Fibroblast of gingiva (primary cell): ENCODE measurements around the gene TAC4.

ENCODE experiments used
- DNase-seq: peaks from one replicate; pipeline ENCODE4 v3.0.0-alpha.2; 2011; ENCODE audit warnings: low read depth

The TAC4 gene

GRCh38 chr17:49872754-49873377, 25.0 kb upstream of the TAC4 start:
- DNase-seq, result no peak

GRCh38 chr17:49871211-49871610, 23.3 kb upstream of the TAC4 start:
- no peak for DNase-seq

GRCh38 chr17:49870298-49870697, 22.4 kb upstream of the TAC4 start:
- DNase-seq, result no peak

GRCh38 chr17:49869038-49869374, 21.1 kb upstream of the TAC4 start:
- DNase-seq, result no peak

- DNase-seq, result no peak
These were observed 19.1 kb upstream of the TAC4 start for GRCh38 chr17:49866882-49867413.

GRCh38 chr17:49866019-49866380, 18.1 kb upstream of the TAC4 start:
- peak; percentile 22 for DNase-seq

GRCh38 chr17:49862781-49863331, 15.0 kb upstream of the TAC4 start:
- no peak for DNase-seq

GRCh38 chr17:49861150-49861884, 13.4 kb upstream of the TAC4 start:
- no peak for DNase-seq

GRCh38 chr17:49859991-49860953, 12.4 kb upstream of the TAC4 start:
- no peak for DNase-seq

- DNase-seq, result no peak
These were observed 10.9 kb upstream of the TAC4 start for GRCh38 chr17:49858796-49859195.

- no peak for DNase-seq
These were observed 6.3 kb upstream of the TAC4 start for GRCh38 chr17:49854126-49854525.

- DNase-seq, result no peak
These were observed 5.7 kb upstream of the TAC4 start for GRCh38 chr17:49853470-49854015.

- DNase-seq, result peak; percentile 67
These were observed 3.8 kb upstream of the TAC4 start for GRCh38 chr17:49851387-49852291.

GRCh38 chr17:49850772-49851386, 3.0 kb upstream of the TAC4 start:
- no peak for DNase-seq

GRCh38 chr17:49850218-49850610, 2.3 kb upstream of the TAC4 start:
- DNase-seq, result no peak

GRCh38 chr17:49848739-49849138, 870 bp upstream of the TAC4 start:
- no peak for DNase-seq

GRCh38 chr17:49846938-49847712, 744 bp downstream of the TAC4 start:
- DNase-seq, result no peak

- no peak for DNase-seq
These were observed 2.5 kb downstream of the TAC4 start for GRCh38 chr17:49845321-49845720.

GRCh38 chr17:49843774-49844350, 4.0 kb downstream of the TAC4 start:
- DNase-seq, result no peak
